Dermis blood vessel endothelial cell (primary cell): ENCODE measurements around the gene ZNF428. TPM values are rescaled to one million over a fixed set of nuclear protein-coding genes. Genes with fewer than 3 reads are reported as not detected.
A peak's percentile ranks its signal among the peaks of the same experiment; 100 is the strongest.
"Not testable (repeated sequence)": the region's sequence is repeated elsewhere in the genome, so short reads cannot be mapped to it uniquely, and the experiment has no call there.

Source experiments
- DNase-seq: peaks from one replicate; pipeline ENCODE4 v3.0.0; 2010
- total RNA-seq: library from RNA; depleted of rRNA; stranded (reverse); fragments of >200 nt; gene quantifications from 2 replicates; pipeline ENCODE4 v1.2.3, GENCODE V29; 2014

The ZNF428 gene
- total RNA-seq, 1 donor from 2014 or later, result 46.5 TPM

DNA sequence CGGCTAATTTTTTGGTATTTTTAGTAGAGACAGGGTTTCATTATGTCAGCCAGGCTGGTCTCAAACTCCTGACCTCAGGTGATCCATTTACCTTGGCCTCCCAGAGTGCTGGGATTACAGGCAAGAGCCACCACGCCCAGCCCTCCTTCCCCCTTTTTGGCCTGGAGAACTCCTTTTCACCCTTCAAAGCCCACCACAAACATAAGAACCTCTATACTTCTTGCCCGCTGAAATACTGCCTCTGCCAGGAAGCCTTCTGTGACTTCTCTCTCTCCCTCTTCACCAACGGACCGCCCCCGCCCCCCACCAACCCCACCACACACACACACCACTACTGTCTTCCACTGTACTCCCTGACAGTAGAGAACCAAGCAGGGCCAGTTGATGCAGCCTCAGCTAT is 2.5 kb downstream of the ZNF428 start:
- DNase-seq, result no peak

DNA sequence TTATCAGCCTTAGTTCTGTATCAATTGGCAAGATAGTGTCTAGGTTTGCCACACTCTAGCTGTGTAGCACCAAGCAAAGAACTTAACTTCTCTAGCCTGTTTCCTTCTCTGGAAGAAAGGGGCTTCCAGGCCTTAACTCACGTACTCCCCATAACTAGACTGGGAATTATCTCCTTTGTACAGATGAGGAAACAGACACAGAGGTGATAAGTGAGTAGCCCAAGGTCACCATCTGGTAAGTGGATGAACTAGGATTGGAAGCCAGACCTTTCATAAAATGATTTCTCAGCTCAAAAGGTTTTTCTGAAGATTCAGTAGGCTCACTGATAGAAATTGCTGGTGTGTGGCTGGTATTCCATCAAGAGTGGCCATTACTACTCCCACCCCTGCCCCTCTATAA is 3.1 kb downstream of the ZNF428 start:
- DNase-seq, result no peak

DNA sequence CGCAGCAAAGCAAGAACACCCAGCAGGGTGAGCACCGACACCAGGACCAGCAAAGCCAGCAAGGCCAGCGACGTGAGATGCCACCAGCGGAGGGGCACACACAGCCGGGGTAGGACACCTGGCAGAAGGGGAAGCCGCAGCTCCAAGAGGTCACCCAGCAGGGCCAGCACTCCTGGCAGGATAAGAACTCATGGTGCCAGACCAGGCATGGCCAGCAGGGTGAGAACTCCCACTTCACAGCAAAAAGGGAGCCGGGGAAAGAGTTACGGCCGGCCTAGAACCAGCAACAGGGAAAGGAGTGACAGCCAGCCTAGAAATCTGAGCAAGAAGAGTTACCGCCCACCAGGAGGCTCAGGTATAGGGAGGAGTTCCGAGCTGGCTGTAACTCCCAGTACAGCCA is 7.1 kb downstream of the ZNF428 start:
- no peak for DNase-seq

DNA sequence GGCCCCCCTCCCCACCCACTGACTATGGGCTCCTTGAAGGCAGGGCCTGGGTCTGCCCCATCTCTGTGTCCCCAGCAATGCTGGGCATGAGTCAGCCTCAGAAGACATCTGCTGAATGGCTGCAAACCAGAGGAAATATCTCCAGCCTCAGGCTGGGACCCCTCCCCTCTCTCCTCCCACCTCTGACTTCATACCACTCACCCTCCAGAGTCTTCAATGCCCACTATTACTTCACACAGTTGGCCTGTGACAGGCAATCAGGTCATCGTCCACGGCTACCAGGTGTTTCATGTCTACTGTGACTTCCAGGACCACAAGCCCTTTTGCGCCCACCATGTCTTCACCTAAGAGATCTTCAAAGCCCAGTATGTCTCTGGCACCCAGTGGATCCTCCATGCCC is 7.6 kb downstream of the ZNF428 start, which contains the start of gene SRRM5:
SRRM5 (plus strand) TSS at position 301 of the 400 bp plus-strand sequence; CDS start at position 335, 34 bp downstream.
- no peak for DNase-seq

DNA sequence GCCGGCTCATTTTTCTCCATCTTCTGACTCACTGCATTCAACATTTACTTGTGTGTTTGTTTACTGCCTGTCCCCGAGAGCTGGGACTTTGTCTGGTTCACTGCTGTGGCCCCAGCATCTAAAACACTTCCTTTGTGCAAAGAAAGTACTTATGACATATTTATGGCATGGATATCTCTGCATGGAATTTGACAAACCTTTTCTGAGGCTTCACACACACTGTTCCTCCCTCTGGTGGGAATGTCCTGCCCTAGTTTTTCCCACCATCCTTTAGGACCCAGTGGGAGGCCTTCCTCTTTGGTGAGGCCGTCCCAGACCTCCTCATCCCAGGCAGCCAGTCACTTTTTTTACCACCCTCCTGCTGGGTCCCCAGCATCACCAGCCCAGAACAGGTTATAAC is 8.9 kb downstream of the ZNF428 start:
- DNase-seq, result no peak

DNA sequence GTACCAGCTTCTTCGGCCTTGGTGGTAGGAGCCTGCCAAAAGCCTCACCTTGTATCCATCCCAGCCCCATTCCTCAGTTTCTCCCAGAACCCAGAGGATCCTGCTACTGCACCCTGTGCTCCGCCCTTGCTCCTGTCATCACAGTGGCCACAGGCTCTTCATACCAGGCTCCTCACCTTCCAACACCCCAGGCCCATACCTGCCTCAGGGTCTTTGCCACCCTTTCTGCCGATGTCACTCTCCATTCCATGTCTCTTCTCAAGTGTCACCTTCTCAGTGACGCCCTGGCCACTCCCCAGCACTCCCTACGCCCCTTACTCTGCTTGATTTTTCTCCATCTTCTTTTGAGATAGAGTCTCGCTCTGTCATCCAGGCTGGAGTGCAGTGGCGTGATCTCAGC is 9.6 kb downstream of the ZNF428 start:
- no peak for DNase-seq

DNA sequence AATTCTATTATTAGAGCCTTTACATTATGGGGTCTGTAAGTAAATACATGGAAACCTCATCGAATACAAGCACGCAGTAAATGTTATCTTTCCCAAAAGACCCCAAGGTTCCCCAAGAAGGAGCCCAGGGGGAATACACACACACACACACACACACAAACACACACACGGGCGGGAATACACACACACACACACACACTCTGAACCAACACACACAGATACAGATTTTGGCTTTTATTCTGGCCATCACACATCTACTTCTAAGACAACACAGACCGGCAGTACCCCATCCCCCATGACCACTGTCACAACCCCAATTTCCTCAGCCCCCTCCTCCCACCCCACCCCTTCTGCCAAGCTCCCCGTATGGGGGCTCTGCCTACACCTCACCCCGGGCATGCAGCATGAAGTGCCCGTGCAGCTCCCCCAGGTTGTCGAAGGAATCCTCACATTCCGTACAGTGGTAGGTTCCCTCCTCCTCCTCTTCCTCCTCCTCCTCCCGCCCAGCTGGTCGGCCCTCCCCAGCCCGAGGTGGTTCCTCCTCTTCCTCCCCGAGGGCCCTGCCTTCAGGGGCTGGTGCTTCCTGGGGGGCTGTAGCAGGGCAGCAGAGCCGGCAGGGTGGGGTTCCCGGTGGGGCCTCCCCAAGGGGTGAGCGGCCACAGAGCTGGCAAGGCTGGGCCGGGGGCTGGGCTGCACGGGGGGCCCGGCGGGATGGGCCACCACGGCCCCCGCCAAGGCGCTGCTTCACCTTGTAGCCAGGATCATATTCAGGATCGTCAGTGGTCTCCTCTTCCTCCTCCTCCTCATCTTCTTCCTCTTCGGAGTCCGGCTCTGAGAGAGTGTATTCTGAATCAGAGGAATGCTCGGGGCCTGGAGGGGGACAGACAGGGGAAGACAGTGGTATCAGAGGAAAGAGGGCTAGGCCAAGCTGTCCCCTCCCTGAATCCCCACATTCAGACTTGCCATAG is 11.9 kb downstream of the ZNF428 start:
- no peak for DNase-seq

DNA sequence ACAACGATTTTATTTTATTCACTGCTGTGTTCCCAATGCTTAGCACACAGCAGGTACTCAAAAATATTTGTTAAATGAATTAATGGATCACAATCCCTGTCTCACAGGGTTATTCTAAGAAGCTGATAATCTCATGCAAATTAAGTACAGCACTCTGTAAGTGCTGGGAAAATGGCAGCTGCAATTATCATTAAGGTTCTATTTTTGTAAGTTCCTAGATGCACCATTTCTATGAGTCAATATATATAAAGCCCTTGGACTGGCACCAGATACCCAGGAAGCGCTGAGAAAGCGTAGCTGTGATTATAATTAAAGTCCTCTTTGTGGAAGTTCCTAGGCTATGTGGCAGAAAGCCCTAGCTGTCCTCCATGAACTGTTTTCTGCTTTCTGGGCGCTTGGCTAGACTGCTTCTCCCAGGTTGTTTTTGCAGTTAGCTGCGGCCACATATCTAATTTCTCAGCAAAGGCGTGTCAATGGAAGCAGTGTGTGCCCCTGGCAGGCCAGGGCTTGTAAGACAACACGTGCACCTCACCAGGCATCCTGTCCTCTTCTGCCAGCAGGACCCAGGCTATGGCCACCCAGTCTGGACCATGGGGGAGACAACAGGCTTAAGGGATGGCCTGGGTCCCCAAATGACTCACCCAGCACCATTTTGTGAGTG is 12.7 kb downstream of the ZNF428 start:
- no peak for DNase-seq

DNA sequence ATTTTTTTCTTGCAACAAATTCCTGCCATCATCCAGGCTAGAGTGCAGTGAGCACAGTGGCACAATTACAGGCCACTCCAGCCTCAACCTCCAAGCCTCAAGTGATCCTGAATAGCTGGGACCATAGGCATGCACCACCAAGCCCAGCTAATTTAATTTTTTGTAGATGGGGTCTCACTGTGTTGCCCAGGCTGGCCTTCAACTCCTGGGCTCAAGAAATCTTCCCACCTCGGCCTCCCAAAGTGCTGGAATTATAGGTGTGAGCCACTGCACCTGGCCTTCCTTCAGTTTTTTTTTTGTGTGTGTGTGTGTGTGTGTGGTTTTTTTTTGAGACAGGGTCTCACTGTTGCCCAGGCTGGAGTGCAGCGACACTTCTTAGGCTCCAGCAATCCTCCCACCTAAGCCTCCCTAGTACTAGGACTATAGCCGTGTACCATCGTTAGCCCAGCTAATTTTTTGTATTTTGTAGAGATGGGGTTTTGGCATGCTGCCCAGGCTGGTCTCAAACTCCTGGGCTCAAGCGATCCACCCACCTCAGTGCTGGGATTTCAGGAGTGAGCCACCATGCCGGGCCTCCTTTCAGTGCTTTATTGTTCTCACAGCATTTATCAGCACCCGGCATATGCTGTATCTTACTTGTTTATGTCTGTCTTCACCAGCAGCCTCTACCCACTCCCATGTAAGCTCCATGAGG is 13.4 kb downstream of the ZNF428 start:
- no peak for DNase-seq

DNA sequence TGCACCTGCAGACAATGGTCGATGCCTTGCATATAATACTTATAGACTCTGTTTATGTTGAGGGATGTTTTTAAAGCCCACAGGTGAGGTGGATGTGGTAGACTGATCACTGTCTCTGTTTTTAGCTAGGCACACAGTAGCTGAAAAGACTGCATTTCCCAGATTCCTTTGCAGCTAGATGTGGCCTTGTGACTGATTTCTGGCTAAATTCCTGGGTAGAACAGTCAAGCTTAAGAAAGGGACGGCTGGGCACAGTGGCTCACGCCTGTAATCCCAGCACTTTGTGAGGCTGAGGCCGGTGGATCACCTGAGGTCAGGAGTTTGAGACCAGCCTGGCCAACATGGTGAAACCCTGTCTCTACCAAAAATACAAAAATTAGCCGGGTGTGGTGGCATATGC is 19.1 kb downstream of the ZNF428 start:
- not testable (repeated sequence) for DNase-seq

DNA sequence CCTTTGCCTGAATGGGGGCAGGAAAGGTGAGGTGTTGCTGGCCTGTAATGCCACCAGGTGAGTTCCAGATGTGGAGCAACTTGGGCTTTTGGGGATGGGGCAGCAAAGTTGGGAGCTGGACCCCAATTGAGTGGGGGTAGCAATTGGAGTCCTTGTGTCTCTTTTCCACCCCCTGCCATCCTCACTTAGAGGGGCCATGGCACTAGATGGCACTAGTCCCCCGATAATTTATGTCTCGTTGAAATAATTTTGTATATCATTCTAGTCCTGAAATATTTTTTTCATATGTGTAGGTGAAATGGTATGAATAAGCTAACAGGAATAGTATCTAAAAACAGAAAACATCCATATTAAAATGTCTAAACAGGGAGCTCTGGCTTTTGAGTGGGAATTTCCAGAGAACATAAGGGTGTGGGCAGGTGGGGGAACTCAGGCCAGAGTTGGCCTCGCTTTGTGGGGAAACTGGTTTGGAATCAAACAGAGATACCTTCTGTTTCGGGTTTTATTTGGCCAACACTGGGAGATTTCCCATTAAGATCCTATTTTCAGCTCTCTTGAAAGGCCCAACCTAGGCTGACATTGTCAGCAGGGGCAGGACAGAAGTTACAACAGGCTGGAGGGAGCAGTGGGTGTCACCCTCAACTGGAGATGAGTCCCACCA is 19.7 kb downstream of the ZNF428 start:
- no peak for DNase-seq

DNA sequence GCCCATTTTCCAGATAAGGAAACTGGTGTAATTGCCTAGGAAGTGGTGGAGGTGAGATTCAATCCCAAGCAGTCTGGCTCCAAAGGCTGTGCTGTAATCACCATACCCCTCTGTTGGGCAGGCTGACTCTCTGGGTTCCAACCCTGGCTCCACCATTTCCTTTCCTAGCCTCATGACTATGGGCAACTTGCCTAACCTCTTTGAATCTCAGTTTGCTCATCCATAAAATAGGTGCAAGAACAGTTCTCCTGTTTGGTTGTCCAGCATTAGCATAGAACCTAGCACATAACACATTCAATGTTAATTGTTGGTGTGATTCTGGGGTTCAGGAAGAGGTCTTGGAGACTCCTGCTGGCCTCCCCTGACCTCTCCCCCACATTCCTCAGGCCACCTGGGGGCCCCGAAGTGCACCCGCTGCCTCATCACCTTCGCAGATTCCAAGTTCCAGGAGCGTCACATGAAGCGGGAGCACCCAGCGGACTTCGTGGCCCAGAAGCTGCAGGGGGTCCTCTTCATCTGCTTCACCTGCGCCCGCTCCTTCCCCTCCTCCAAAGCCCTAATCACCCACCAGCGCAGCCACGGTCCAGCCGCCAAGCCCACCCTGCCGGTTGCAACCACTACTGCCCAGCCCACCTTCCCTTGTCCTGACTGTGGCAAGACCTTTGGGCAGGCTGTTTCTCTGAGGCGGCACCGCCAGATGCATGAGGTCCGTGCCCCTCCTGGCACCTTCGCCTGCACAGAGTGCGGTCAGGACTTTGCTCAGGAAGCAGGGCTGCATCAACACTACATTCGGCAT is 20.8 kb downstream of the ZNF428 start:
- no peak for DNase-seq

DNA sequence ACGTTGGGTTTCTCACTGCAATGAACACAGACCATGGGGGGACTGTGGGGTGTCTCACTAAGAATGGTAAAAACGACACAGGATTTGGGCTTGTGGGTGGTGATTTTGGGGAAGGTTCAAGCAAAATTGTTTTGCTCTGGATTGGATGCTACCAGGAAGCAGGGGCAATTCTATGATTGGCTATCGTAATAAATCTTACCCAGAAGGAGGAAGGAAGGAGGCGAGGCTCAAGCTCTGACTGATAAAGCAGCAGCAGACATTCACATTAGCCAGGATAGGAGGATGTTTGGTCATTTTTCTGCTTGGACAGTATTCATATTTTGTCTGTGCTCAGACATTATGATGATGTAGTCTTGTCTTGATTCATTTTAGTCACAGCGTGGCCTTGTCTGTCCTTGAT is 21.6 kb downstream of the ZNF428 start:
- peak; percentile 27 for DNase-seq

DNA sequence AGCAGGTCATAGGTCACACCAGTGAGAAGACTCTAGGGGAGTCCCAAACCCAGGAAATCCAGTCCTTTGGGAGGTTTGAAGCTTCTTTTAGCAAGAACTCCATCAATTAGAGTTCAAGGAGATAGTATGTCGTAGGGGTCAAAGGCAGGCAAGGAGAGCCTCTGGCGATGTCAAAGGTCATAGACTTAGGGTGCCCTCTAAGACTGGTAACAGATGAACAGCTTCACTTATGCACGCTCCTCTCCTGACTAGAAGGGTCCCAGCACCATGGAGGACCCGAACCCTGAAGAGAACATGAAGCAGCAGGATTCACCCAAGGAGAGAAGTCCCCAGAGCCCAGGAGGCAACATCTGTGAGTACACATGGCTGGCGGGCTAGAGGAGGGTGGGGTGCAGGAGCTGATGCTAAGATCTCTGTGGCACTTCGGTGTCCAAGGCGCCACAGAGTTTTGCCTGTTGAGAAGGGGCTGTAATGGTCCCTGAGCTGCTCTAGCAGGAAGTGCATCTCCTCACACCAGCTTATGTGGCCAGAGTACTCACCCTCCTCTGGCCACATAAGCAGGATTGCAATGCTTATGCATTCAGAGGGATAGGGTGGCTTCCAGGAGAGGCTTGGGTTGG is 22.5 kb downstream of the ZNF428 start:
- DNase-seq, result peak; percentile 10

DNA sequence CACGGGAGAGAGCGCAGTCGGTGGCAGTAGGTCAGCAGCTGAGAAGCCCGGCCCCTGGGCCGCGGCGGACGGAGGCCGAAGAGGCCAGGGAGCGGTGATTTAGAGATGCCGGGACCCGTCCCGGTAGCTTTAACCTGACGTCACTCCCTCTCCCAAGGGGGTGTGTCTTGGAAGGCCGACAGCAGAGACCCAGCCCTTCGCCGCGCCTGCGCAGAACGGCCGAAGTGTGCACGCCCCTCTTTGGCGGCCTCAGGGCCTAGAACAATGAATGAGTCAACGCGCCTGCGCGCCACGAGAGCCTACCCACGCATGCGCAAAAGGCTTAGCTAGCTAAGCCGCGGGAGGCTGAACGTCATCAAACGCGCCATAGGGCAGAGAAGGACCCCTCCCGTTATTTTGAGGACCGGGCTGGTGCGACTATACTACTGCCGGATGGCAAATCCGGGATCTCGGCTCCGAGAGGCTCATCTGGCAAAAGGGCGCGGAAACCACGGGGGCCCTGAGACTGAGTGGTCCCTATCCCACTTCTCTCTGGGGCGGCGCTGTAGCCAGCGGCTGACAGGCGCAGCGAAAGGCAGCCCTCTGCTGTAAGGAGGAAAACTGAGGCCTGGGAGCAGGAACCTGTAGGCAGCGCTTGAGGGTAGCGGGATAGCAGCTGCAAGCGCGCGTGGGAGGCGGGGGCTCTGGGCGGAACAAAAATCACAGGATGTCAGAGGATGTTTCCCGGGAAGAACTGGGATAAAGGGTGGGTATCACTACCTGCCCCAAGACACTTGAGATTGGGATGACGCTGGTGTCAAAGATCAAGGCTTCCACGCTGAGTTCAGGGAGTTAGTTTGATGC is 23.2 kb downstream of the ZNF428 start, which contains the start of the genes IRGQ and ZNF576:
IRGQ (minus strand) TSS at position 136 of the 843 bp plus-strand sequence. CDS start 796 bp downstream, outside the sequence.
ZNF576 (plus strand) TSS at position 597 of the 843 bp plus-strand sequence. CDS start 514 bp downstream, outside the sequence.
- peak; percentile 100 for DNase-seq

DNA sequence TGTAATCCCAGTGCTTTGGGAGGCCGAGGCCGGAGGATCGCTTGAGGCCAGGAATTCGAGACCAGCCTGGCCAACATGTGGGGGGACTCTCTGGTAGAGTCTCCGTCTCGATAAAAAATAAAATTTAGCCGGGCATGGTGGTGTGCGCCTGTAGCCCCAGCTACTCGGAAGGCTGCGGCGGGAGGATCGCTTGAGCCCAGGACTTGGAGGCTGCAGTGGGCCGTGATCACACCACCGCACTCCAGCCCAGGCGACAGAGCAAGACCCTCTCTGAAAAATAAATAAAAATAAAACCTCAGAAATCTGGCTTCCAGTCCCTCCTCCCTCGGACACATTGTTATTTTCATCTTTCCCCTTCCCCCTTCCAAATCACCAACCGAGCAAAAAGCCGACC is 23.8 kb downstream of the ZNF428 start:
- DNase-seq, result no peak

DNA sequence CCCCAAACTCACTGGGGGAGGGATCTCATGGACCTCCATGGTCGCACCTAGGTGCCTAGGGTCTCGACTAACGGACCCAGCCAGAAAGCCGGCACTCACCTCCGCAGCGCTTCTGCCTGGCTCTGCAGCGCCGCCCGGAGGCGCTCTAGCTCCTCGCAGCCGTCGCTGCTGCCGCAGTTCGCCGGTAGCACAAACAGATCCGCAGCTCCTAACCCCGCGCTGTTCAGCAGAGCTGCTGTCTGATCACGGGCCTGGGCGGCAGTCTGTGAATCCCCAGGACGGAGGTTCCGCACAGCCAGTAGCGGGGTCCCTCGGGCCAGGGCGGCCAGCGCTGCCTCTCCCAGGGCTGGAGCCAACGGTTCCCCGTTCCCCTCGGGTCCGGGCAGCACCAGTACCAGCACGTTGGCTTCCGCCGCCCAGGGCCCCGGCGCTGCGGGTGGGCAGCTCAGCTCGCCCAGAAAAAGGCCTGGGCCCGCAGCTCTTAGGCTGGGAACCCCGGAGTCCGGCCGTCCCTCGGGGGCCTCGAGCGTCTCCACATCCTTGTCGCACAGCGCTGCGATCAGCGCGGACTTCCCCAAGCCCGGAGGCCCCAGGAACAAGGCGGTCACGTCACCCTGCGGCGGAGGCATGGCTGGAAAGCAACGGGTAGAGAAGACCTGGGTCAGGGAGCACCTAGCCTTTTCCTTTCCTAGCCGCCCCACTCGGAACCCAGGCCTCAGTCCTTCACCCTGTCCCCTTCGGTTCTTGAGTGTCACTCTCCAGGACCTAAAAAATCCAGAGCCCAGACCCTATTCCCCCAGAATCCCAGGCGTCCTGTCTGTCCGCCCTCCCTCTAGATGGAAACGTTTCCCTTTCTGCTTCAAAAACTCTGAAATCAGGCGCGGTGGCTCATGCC is 24.5 kb downstream of the ZNF428 start:
- peak; percentile 85 for DNase-seq

DNA sequence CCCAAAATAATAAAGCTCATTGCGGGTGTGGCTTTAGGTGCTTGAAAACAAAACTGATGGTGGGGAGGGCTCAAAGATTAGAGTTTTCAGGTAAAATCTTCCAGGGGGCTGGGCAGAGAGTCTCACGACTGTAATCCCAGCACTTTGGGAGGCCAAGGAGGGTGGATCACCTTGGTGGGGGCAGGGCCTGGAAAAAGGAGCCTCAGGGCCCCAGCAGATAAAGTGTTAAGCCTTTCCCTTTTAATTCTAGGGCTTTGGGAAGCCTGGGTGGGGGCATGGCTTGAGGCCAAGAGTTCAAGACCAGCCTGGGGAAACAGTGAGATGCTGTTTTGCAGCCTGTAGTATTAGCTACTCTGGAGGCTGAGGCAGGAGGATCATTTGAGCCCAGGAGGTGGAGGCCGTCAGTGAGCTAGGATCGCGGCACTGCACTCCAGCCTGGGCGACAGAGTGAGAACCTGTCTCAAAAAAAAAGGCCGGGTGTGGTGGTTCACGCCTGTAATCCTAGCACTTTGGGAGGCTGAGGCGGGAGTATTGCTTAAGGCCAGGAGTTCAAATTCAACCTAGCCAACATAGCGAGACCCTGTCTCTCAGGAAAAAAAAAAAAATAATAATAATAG is 25.2 kb downstream of the ZNF428 start:
- no peak for DNase-seq
